Ishikawa (cell line): ENCODE data around the gene TRPM5.

Experiments used
- CEBPB ChIP-seq: IDR thresholded peaks from 2 replicates; pipeline ENCODE4 v1.6.1; 2012
- CREB1 ChIP-seq: IDR thresholded peaks from 2 replicates; pipeline ENCODE4 v1.6.1; 2012; ENCODE audit warnings: low read depth
- EGR1 ChIP-seq: IDR thresholded peaks from 2 replicates; pipeline ENCODE4 v1.6.1; 2012
- EP300 ChIP-seq: IDR thresholded peaks from 2 replicates; pipeline ENCODE4 v1.6.1; 2012; ENCODE audit warnings: borderline replicate concordance
- FOXM1 ChIP-seq: IDR thresholded peaks from 2 replicates; pipeline ENCODE4 v1.6.1; 2012; ENCODE audit warnings: low read depth, borderline replicate concordance
- MAX ChIP-seq: IDR thresholded peaks from 2 replicates; pipeline ENCODE4 v1.6.1; 2012
- NFIC ChIP-seq: IDR thresholded peaks from 2 replicates; pipeline ENCODE4 v1.6.1; 2012
- RAD21 ChIP-seq: IDR thresholded peaks from 2 replicates; pipeline ENCODE4 v1.6.1; 2012; ENCODE audit warnings: low read depth
- REST ChIP-seq: IDR thresholded peaks from 2 replicates; pipeline ENCODE4 v1.6.1; 2012; ENCODE audit warnings: low read depth, mild to moderate bottlenecking
- TAF1 ChIP-seq: IDR thresholded peaks from 2 replicates; pipeline ENCODE4 v1.6.1; 2012; ENCODE audit warnings: low read depth, mild to moderate bottlenecking
- TCF12 ChIP-seq: IDR thresholded peaks from 2 replicates; pipeline ENCODE4 v1.6.1; 2012; ENCODE audit warnings: low read depth
- USF1 ChIP-seq: IDR thresholded peaks from 2 replicates; pipeline ENCODE4 v1.6.1; 2012
- YY1 ChIP-seq: IDR thresholded peaks from 2 replicates; pipeline ENCODE4 v1.6.1; 2012; ENCODE audit warnings: low read depth
- ZBTB7A ChIP-seq: IDR thresholded peaks from 2 replicates; pipeline ENCODE4 v1.6.1; 2012; ENCODE audit warnings: low read depth

GRCh38 chr11:2406878-2407410 is 37.4 kb downstream of the TRPM5 start:
- no peak for TF ChIP-seq REST
- no peak for TF ChIP-seq TAF1
- no peak for TF ChIP-seq RAD21
- no peak for TF ChIP-seq YY1
- TF ChIP-seq CEBPB, result no peak
- no peak for TF ChIP-seq EGR1
- no peak for TF ChIP-seq MAX
- no peak for TF ChIP-seq EP300
- no peak for TF ChIP-seq USF1
- no peak for TF ChIP-seq NFIC
- no peak for TF ChIP-seq CREB1
- TF ChIP-seq ZBTB7A, result no peak
- TF ChIP-seq TCF12, result no peak
- TF ChIP-seq FOXM1, result no peak
